GM18870 (cell line): ENCODE measurements around the gene MYO6.

ENCODE experiments used
- ATAC-seq: cut with Tn5 transposase; IDR thresholded peaks from one replicate; pipeline ENCODE4 v1.9.1; 2021; ENCODE audit warnings: moderate library complexity; ENCODE audit not compliant: unreplicated experiment

The MYO6 gene

GRCh38 chr6:75762063-75762462 lies 13.0 kb downstream of the MYO6 start:
- no peak for ATAC-seq

GRCh38 chr6:75766387-75766786 lies 17.3 kb downstream of the MYO6 start:
- no peak for ATAC-seq

- no peak for ATAC-seq
Observed at GRCh38 chr6:75770844-75771243, 21.8 kb downstream of the MYO6 start.

GRCh38 chr6:75775219-75775618 lies 26.2 kb downstream of the MYO6 start:
- ATAC-seq: no peak

GRCh38 chr6:75776461-75776860 lies 27.4 kb downstream of the MYO6 start:
- no peak for ATAC-seq

- ATAC-seq: no peak
Observed at GRCh38 chr6:75778757-75779156, 29.7 kb downstream of the MYO6 start.

- ATAC-seq: no peak
Observed at GRCh38 chr6:75786152-75786551, 37.1 kb downstream of the MYO6 start.

- no peak for ATAC-seq
Observed at GRCh38 chr6:75788894-75789293, 39.9 kb downstream of the MYO6 start.

- no peak for ATAC-seq
Observed at GRCh38 chr6:75791881-75792280, 42.8 kb downstream of the MYO6 start.

- no peak for ATAC-seq
Observed at GRCh38 chr6:75794351-75794846, 45.4 kb downstream of the MYO6 start.

GRCh38 chr6:75794954-75795739 lies 46.1 kb downstream of the MYO6 start:
- ATAC-seq: no peak

GRCh38 chr6:75796723-75797122 lies 47.7 kb downstream of the MYO6 start:
- ATAC-seq: no peak

GRCh38 chr6:75800133-75800532 lies 51.1 kb downstream of the MYO6 start:
- no peak for ATAC-seq

GRCh38 chr6:75800708-75801505 lies 51.9 kb downstream of the MYO6 start:
- ATAC-seq: no peak

GRCh38 chr6:75802366-75802765 lies 53.3 kb downstream of the MYO6 start:
- ATAC-seq: no peak

- ATAC-seq: no peak
Observed at GRCh38 chr6:75808507-75808906, 59.5 kb downstream of the MYO6 start.

GRCh38 chr6:75812560-75812959 lies 63.5 kb downstream of the MYO6 start:
- no peak for ATAC-seq

- no peak for ATAC-seq
Observed at GRCh38 chr6:75813476-75814250, 64.6 kb downstream of the MYO6 start.

- ATAC-seq: no peak
Observed at GRCh38 chr6:75815756-75816155, 66.7 kb downstream of the MYO6 start.

- no peak for ATAC-seq
Observed at GRCh38 chr6:75818098-75818855, 69.2 kb downstream of the MYO6 start.
